ENCODE results near the gene TCN1.
"Not testable (repeated sequence)": the region's sequence is repeated elsewhere in the genome, so short reads cannot be mapped to it uniquely, and the experiment has no call there.

The TCN1 gene, protein sequence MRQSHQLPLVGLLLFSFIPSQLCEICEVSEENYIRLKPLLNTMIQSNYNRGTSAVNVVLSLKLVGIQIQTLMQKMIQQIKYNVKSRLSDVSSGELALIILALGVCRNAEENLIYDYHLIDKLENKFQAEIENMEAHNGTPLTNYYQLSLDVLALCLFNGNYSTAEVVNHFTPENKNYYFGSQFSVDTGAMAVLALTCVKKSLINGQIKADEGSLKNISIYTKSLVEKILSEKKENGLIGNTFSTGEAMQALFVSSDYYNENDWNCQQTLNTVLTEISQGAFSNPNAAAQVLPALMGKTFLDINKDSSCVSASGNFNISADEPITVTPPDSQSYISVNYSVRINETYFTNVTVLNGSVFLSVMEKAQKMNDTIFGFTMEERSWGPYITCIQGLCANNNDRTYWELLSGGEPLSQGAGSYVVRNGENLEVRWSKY

GRCh38 chr11:59866397-59866796 is at the start of gene TCN1:
TCN1 (minus strand) TSS chr11:59866487; CDS start chr11:59866470, 17 bp downstream.
- DNase-seq, result no peak

GRCh38 chr11:59903569-59903968 is 37.3 kb upstream of the TCN1 start:
- DNase-seq, result not testable (repeated sequence)

DNA sequence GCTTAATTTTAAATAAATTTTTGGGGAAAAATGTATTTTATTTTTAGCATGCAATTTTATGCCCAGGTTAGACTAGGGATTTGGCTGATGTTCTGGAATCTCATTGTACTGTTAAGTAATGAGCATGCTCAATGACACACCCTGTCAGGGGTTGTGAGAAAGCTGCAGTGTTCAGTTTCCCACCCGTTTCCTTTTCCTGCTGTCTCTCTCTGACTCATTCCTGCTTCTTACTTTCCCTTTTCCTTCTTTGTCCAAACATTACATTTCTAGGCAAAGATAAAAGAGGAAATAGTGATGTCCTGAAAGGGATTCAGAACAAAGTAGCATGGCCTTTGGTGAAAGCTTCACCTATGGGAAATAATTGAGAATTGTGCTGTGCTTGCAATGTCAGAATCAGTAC is 35.0 kb upstream of the TCN1 start:
- DNase-seq, result no peak

DNA sequence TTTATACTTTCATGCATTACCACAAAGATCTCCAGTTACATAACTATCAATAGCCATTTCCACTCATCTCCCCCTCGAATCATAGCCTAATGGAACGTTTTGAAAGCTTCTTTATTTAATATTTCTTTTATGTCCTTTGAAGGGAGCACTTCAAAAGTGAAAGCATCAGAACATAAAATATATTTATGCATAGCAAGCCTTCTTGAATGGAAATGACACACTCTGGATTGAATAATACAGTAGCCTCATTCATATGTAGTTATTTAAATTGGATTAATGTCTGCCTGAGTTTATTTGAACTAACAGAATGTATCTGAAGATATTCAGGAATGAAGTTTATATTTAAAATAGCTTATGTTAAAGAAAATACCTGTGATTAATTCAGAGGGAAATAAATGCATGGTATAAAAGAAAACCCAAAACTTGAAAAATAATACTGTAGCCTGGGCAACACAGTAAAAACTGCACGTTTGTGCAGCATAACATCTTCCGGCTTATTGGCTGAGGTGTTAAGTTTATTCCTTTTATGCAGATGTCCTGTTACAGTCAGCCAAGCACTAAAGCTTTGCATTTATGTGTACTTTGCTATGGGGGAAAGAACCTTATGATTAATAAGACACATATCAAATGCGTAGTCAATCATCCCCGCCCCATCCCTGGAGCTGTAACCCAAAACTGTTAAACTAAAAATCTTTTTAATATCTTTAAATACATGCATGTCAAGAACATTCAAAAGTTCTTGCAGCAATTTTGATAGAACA is 34.3 kb upstream of the TCN1 start:
- no peak for DNase-seq

DNA sequence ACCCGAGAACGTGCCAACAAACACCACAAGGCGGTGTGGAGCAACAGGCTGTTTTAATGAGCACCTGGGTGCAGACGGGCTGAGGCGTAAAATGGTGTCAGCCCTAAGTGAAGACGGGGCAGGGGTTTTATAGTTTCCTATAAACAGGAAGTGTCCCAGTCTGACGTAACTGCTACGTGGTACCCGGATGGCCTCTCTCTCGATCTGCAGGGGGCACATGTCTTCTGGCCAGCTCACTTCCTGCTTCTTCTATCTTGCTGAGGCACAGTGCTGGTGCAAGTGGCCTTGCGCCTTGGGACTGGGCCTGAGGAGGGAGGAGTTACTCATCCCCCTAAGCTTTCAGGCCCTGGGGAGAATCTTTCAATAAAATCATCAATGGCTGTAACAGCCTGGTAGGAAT is 33.2 kb upstream of the TCN1 start:
- peak; percentile 25 for DNase-seq

DNA sequence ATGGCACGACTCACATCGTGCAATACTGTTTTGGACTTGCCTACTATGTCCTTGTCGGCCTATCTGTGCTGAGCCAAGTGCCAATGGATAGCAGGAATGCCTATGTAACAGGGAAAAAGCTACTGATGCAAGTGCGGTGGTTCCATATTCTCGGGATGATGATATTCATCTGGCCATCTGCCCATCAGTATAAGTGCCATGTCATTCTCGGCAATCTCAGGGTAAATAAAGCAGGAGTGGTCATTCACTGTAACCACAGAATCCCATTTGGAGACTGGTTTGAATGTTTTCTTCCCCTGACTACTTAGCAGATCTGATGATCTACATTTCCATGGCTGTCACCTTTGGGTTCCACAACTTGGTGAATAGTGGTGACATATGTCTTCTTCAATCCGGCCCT is 32.4 kb upstream of the TCN1 start:
- no peak for DNase-seq

DNA sequence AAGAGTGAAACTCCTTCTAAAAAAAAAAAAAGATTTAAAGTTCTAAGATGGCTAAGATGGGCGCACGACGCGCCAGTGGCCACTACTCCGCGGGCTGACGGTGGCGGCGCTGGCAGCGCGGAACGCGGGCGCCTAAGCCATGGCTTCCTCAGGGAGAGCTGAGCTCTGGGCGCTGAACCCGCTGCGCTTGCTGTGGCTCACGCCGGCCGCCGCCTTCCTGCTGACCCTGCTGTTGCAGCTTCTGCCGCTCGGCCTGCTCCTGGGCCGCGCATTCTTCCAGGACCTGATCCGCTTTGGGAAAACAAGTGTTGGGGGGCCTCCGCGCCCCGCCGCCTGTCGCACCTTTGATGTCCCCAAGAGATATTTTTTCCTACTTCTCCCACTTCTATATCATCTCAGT is 31.8 kb upstream of the TCN1 start:
- no peak for DNase-seq

GRCh38 chr11:59894616-59895015 is 28.3 kb upstream of the TCN1 start:
- DNase-seq, result no peak

DNA sequence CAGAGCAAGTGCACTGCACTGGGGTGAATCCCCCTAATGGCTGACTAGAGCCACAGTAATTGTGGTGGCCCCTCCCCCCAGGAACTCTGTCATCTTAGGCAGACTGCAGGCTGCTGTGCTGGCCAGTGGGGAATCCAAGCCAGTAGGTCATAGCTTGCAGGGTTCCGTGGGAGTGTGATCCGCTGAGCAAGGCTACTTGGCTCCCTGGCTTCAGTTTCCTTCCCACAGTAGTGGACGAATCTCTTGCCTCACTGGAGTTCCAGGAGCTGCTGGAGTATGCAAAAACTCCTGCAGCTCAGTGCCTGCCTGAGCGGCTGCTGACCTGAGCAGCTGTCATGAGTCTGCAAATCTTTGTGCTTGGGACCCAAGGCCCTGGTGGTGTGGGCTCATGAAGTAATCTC is 25.5 kb upstream of the TCN1 start:
- DNase-seq, result no peak

DNA sequence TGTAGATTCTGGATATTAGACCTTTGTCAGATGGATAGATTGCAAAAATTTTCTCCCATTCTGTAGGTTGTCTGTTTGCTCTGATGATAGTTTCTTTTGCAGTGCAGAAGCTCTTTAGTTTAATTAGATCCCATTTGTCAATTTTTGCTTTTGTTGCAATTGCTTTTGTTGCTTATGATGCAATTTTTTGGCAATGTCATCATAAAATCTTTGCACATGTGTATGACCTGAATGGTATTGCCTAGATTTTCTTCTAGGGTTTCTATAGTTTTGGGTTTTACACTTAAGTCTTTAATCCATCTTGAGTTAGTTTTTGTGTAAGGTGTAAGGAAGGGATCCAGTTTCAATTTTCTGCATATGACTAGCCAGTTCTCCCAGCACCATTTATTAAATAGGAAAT is 20.9 kb upstream of the TCN1 start:
- DNase-seq, result not testable (repeated sequence)

GRCh38 chr11:59883597-59883996 is 17.3 kb upstream of the TCN1 start:
- no peak for DNase-seq

GRCh38 chr11:59879567-59879966 is 13.3 kb upstream of the TCN1 start:
- DNase-seq, result no peak

- DNase-seq, result no peak
Observed at GRCh38 chr11:59878575-59878974, 12.3 kb upstream of the TCN1 start, which contains the start of gene OOSP3. OOSP3 (plus strand) TSS chr11:59878782; CDS start chr11:59878809, 27 bp downstream.

DNA sequence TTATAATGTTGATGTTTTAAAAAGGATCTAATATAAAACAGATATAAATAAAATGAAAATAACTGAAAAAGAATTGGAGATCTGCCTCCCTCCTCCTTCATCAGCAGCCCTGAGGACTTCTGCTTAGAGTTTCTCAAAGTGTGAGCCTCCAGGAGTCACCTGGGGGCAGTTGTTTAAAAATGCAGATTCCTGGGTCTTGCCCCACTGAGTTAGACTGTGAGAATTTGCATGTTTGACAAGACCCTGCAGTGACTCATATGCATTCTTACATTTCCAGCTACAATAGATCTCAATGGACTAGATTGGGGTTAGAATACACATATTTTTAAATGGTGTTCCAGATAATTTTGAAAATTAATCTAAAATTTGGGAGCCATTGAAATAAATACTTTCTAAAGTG is 11.5 kb upstream of the TCN1 start:
- DNase-seq, result no peak

- DNase-seq, result no peak
Observed at GRCh38 chr11:59877325-59877724, 11.0 kb upstream of the TCN1 start.

- DNase-seq, result no peak
Observed at GRCh38 chr11:59875856-59876519, 9.7 kb upstream of the TCN1 start.

GRCh38 chr11:59872076-59872475 is 5.8 kb upstream of the TCN1 start:
- no peak for DNase-seq

- no peak for DNase-seq
Observed at GRCh38 chr11:59867946-59868345, 1.7 kb upstream of the TCN1 start.

GRCh38 chr11:59866836-59867235 is 549 bp upstream of the TCN1 start:
- DNase-seq, result no peak

- DNase-seq, result no peak
Observed at GRCh38 chr11:59865031-59865430, 1.3 kb downstream of the TCN1 start.

DNA sequence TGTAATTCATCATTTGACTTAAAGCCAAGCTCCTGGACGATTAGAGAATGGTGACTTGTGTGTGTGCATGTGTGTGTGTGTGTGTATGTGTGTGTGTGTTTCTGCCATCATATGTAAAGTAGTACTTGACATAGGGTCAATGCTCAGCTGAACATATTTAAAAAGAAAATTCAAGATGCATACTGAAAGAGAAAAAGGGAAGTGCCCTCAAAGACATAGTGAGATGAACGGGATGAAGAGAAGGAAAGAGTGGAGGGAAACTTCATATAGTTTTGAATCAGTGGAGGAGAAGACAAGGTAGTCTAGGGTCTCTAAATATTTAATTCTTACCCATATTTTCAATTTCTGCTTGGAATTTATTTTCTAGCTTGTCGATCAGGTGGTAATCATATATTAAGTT is 4.0 kb downstream of the TCN1 start:
- DNase-seq, result no peak

GRCh38 chr11:59859673-59860072 is 6.6 kb downstream of the TCN1 start:
- no peak for DNase-seq
